Mesenchymal stem cell (in vitro differentiated cells and primary cell): ENCODE measurements around the gene GALNT16.

Source experiments
- DNase-seq: peaks from one replicate; pipeline ENCODE4 v3.0.0-alpha.2; 2013
- H2AFZ ChIP-seq: one replicate; pipeline ENCODE4 v1.6.1; 2013; ENCODE audit warnings: low read depth, mild to moderate bottlenecking, control low read depth, inconsistent platforms, low read length, moderate library complexity
- H2AK5ac ChIP-seq: 2 replicates; pipeline ENCODE4 v1.6.1; 2013; ENCODE audit warnings: low read length, moderate library complexity, mild to moderate bottlenecking, inconsistent platforms; ENCODE audit not compliant: severe bottlenecking
- H2BK120ac ChIP-seq: one replicate; pipeline ENCODE4 v1.6.1; 2013; ENCODE audit warnings: low read depth, mild to moderate bottlenecking, inconsistent platforms, low read length, moderate library complexity
- H2BK12ac ChIP-seq, 2 experiments: one replicate each; pipeline ENCODE4 v1.6.1; 2013; ENCODE audit warnings: inconsistent platforms in 2 of 2, low read length in 2 of 2, mild to moderate bottlenecking in 2 of 2, moderate library complexity in 2 of 2, control low read depth in 1 of 2
- H2BK15ac ChIP-seq: one replicate; pipeline ENCODE4 v1.6.1; 2013; ENCODE audit warnings: mild to moderate bottlenecking, low read depth, inconsistent platforms; ENCODE audit not compliant: poor library complexity, severe bottlenecking
- H2BK5ac ChIP-seq: 2 replicates; pipeline ENCODE4 v1.6.1; 2013; ENCODE audit warnings: low read depth, mild to moderate bottlenecking, low read length, control low read depth, inconsistent platforms; ENCODE audit not compliant: poor library complexity, severe bottlenecking
- H3K14ac ChIP-seq, 2 experiments: one replicate each; pipeline ENCODE4 v1.6.1; 2013; ENCODE audit warnings: inconsistent platforms in 2 of 2, low read length in 2 of 2, control low read depth in 1 of 2, mild to moderate bottlenecking in 1 of 2, moderate library complexity in 1 of 2
- H3K18ac ChIP-seq, 2 experiments: one replicate each; pipeline ENCODE4 v1.6.1; 2013; ENCODE audit warnings: inconsistent platforms in 2 of 2, low read length in 2 of 2, control low read depth in 1 of 2, low read depth in 1 of 2, mild to moderate bottlenecking in 1 of 2
- H3K23ac ChIP-seq, 2 experiments: one replicate each; pipeline ENCODE4 v1.6.1; 2013; ENCODE audit warnings: inconsistent platforms in 2 of 2, low read length in 2 of 2, mild to moderate bottlenecking in 2 of 2, moderate library complexity in 2 of 2, control low read depth in 1 of 2
- H3K27ac ChIP-seq: 2 replicates; pipeline ENCODE4 v1.5.1; 2013; ENCODE audit warnings: mild to moderate bottlenecking, moderate library complexity, low read length, control low read depth, inconsistent platforms; ENCODE audit not compliant: poor library complexity, severe bottlenecking
- H3K27me3 ChIP-seq, 2 experiments: 2 replicates each; pipeline versions ENCODE4 v1.6.1 to v1.7.0; 2013; ENCODE audit warnings: low read length in 2 of 2, mild to moderate bottlenecking in 2 of 2, moderate library complexity in 2 of 2, control low read depth in 1 of 2, inconsistent platforms in 1 of 2; ENCODE audit not compliant: control insufficient read depth in 1 of 2, insufficient read depth in 1 of 2
- H3K36me3 ChIP-seq, 2 experiments: 2 replicates each; pipeline versions ENCODE4 v1.6.1 to v1.7.0; 2013; ENCODE audit warnings: low read length in 2 of 2, control low read depth in 1 of 2, inconsistent platforms in 1 of 2, low read depth in 1 of 2, mild to moderate bottlenecking in 1 of 2; ENCODE audit not compliant: insufficient read depth in 2 of 2, control insufficient read depth in 1 of 2
- H3K4ac ChIP-seq, 2 experiments: one replicate each; pipeline ENCODE4 v1.6.1; 2013; ENCODE audit warnings: inconsistent platforms in 2 of 2, low read length in 2 of 2, mild to moderate bottlenecking in 2 of 2, moderate library complexity in 2 of 2, control low read depth in 1 of 2, low read depth in 1 of 2
- H3K4me1 ChIP-seq: 2 replicates; pipeline ENCODE4 v1.6.1; 2013; ENCODE audit warnings: low read depth, low read length, control low read depth; ENCODE audit not compliant: control insufficient read depth, insufficient read depth
- H3K4me2 ChIP-seq: 2 replicates; pipeline ENCODE4 v1.6.1; 2013; ENCODE audit warnings: low read length, mild to moderate bottlenecking, inconsistent platforms; ENCODE audit not compliant: poor library complexity, severe bottlenecking
- H3K4me3 ChIP-seq, 2 experiments: 2 replicates each; pipeline versions ENCODE4 v1.5.1 to v1.7.0; 2013; ENCODE audit warnings: low read length in 2 of 2, mild to moderate bottlenecking in 2 of 2, control low read depth in 1 of 2, low read depth in 1 of 2; ENCODE audit not compliant: insufficient read depth in 1 of 2
- H3K79me1 ChIP-seq: replicated peaks from 2 replicates; pipeline ENCODE4 v1.6.1; 2013; ENCODE audit warnings: mild to moderate bottlenecking, control low read depth, low read length, inconsistent platforms; ENCODE audit not compliant: poor library complexity, severe bottlenecking
- H3K9ac ChIP-seq: 2 replicates; pipeline ENCODE4 v1.7.0; 2013; ENCODE audit warnings: mild to moderate bottlenecking, low read length, moderate library complexity
- H3K9me3 ChIP-seq: 2 replicates; pipeline ENCODE4 v1.7.0; 2013; ENCODE audit warnings: mild to moderate bottlenecking, low read length; ENCODE audit not compliant: control insufficient read depth
- H4K8ac ChIP-seq: one replicate; pipeline ENCODE4 v1.6.1; 2013; ENCODE audit warnings: inconsistent platforms, mild to moderate bottlenecking, low read length, moderate library complexity
- H4K91ac ChIP-seq: one replicate; pipeline ENCODE4 v1.6.1; 2013; ENCODE audit warnings: mild to moderate bottlenecking, low read length, inconsistent platforms
- WGBS: methylation state at CpG from one replicate; pipeline ENCODE4 v1.1.7; 2013; ENCODE audit warnings: mixed read lengths; 5-methylcytosine and 5-hydroxymethylcytosine counted together

The GALNT16 gene

GRCh38 chr14:69335371-69335771 lies 75.4 kb downstream of the GALNT16 start:
- Histone ChIP-seq H3K9ac (no peak overlapping the region), H2BK120ac (no peak overlapping the region), H2AFZ (no peak overlapping the region), H3K4me1 (no peaks in the 10 kb centered on the region), H3K18ac (no peak overlapping the region), H3K79me1 (no peaks in the 10 kb centered on the region), H2BK12ac (no peak overlapping the region), H3K4me2 (no peak overlapping the region), H3K4ac (no peak overlapping the region), H3K4me3 (no peak overlapping the region), H3K14ac (no peak overlapping the region), H2BK15ac (no peak overlapping the region), H2AK5ac (no peak overlapping the region), H3K36me3 (peaks cover 0 to 32% of the 10 kb centered on the region in 2 experiments), H3K9me3 (no peaks in the 10 kb centered on the region), H2BK5ac (no peak overlapping the region), H4K91ac (no peak overlapping the region), H3K23ac (no peak overlapping the region), H4K8ac (no peak overlapping the region), H3K27me3 (peaks cover 5 to 61% of the 10 kb centered on the region in 2 experiments), H3K27ac (no peak overlapping the region)
- DNase-seq = no peak
- WGBS = 70% methylated on average over 6 of the region's 6 CpGs

GRCh38 chr14:69337984-69338383 lies 78.0 kb downstream of the GALNT16 start:
- H3K27me3 ChIP-seq = peaks cover 5 to 63% of the 10 kb centered on the region in 2 experiments
- peaks cover 0 to 28% of the 10 kb centered on the region in 2 experiments for H3K36me3 ChIP-seq
- no peak overlapping the region for H3K27ac ChIP-seq
- no peak overlapping the region for H2AFZ ChIP-seq
- no peak overlapping the region for H2BK5ac ChIP-seq
- no peak overlapping the region for H3K4me3 ChIP-seq
- H3K18ac ChIP-seq = no peak overlapping the region
- no peaks in the 10 kb centered on the region for H3K79me1 ChIP-seq
- H3K9ac ChIP-seq = no peak overlapping the region
- no peak overlapping the region for H3K14ac ChIP-seq
- H4K91ac ChIP-seq = no peak overlapping the region
- H2BK120ac ChIP-seq = no peak overlapping the region
- H3K9me3 ChIP-seq = no peaks in the 10 kb centered on the region
- DNase-seq = no peak
- H2AK5ac ChIP-seq = no peak overlapping the region
- H2BK12ac ChIP-seq = no peak overlapping the region
- no peak overlapping the region for H2BK15ac ChIP-seq
- H3K4me1 ChIP-seq = no peaks in the 10 kb centered on the region
- no peak overlapping the region for H3K23ac ChIP-seq
- no peak overlapping the region for H3K4ac ChIP-seq
- WGBS = 87% methylated on average over 5 of the region's 5 CpGs
- no peak overlapping the region for H4K8ac ChIP-seq
- H3K4me2 ChIP-seq = no peak overlapping the region

DNA sequence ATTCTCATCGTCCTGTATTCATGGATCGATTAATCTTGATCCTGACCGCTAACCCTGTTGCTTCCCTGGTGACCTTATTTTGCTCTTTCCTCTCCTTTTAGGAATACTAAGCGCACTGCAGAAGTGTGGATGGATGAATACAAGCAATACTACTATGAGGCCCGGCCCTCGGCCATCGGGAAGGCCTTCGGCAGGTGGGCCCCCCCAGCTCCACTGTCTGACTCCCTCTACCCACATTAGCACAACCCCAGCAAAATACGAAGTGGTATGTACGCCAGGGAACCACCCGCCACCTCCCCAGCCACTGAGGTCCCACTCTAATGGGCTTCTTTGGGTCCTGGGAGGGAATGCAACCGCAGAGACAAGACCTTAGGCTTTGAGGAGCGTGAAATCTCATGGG lies 79.5 kb downstream of the GALNT16 start:
- H3K27ac ChIP-seq = no peak overlapping the region
- H2BK5ac ChIP-seq = no peak overlapping the region
- H2BK12ac ChIP-seq = no peak overlapping the region
- H3K9me3 ChIP-seq = no peaks in the 10 kb centered on the region
- no peak overlapping the region for H3K23ac ChIP-seq
- H2BK120ac ChIP-seq = no peak overlapping the region
- H2BK15ac ChIP-seq = no peak overlapping the region
- H3K14ac ChIP-seq = no peak overlapping the region
- H4K8ac ChIP-seq = no peak overlapping the region
- H3K4me2 ChIP-seq = no peak overlapping the region
- no peak overlapping the region for H3K4me3 ChIP-seq
- no peak for DNase-seq
- no peaks in the 10 kb centered on the region for H3K4me1 ChIP-seq
- H2AK5ac ChIP-seq = no peak overlapping the region
- WGBS = 91% methylated on average over 13 of the region's 13 CpGs
- no peak overlapping the region for H3K18ac ChIP-seq
- no peak overlapping the region for H2AFZ ChIP-seq
- no peak overlapping the region for H3K4ac ChIP-seq
- no peak overlapping the region for H4K91ac ChIP-seq
- peaks cover 0 to 20% of the 10 kb centered on the region in 2 experiments for H3K36me3 ChIP-seq
- H3K79me1 ChIP-seq = no peaks in the 10 kb centered on the region
- H3K9ac ChIP-seq = no peak overlapping the region
- H3K27me3 ChIP-seq = peaks cover 5 to 59% of the 10 kb centered on the region in 2 experiments

DNA sequence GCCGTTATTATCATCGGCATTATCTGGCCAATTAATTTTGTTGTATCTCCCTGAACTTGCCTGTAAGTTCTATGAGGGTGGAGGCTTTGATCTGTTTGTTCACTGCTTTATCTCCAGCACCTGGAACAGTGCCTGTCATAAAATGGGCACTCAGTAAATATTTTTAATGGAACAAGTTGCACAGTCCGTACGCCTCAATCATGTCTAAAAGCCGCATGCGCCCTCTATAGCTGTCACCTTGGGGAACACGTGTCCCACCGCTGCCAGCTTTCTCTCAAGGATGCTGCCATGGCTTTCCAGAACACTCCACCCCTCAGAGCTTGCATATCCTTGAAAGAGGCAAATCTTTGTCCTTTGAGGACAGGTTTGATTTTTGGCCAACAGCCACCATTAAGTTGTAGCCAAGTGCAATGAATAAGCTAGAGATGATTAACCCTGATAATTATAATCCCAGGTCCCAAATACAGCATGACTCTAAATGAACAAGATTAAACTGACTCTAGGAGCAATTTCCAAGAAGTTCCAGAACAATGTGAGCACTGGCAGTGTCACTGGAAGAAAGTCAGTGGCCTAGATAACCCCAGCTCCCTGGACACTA lies 83.1 kb downstream of the GALNT16 start:
- DNase-seq = no peak
- Histone ChIP-seq H3K23ac (no peak overlapping the region), H3K27me3 (peaks cover 0 to 59% of the 10 kb centered on the region in 2 experiments), H3K9ac (no peak overlapping the region), H3K18ac (no peak overlapping the region), H4K8ac (no peak overlapping the region), H3K4me1 (peaks cover 3% of the 10 kb centered on the region), H3K27ac (no peak overlapping the region), H3K4ac (no peak overlapping the region), H2BK5ac (no peak overlapping the region), H3K4me3 (no peak overlapping the region), H2AK5ac (no peak overlapping the region), H2BK120ac (no peak overlapping the region), H2AFZ (no peak overlapping the region), H3K79me1 (no peaks in the 10 kb centered on the region), H2BK12ac (no peak overlapping the region), H3K14ac (no peak overlapping the region), H3K9me3 (no peaks in the 10 kb centered on the region), H3K4me2 (no peak overlapping the region), H3K36me3 (peaks cover 0 to 26% of the 10 kb centered on the region in 2 experiments), H2BK15ac (no peak overlapping the region), H4K91ac (no peak overlapping the region)
- WGBS = 97% methylated on average over 8 of the region's 8 CpGs
